ENCODE data around the gene RAB40A.

The RAB40A gene

DNA sequence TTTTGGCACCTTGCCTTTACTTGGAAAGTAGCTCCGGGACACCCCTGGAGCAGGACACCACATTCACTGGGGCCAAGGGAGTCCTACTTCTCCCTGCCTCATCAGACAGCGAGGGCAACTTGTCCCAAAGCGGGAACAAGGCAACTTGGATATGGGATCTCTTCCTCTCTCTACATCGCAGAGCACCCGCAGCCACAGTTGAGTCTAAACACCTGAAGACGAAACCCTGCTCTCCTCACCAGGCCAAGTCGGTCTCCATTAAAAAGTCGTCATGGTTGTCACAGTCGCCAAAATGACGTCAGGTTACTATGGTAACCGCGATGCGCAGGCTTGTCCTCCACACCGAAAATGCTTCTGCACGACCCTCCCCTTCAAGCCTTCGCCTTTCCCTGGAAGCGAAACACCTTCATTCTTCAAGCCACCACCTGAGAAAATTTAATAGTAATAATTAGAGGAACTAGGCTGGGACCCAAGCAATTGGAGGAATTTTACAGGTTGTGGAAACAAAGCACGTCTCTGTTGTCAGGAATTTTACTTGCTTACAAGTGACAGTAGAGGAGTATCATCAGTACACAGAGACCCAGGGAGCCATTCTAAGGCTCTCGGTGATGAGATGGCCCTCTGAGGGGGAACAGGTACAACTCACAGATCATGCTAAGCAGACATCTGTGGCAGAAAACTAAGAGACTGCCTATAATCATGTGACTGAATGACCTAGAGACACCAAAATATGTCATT lies 35.6 kb upstream of the RAB40A start:
- peak; percentile 46 for DNase-seq (ENCODE audit: low read depth)
- peak overlapping the region; percentile 67 for H3K4me3 ChIP-seq (ENCODE audit: low read depth, low read length)
- TF ChIP-seq, protein P1, sequence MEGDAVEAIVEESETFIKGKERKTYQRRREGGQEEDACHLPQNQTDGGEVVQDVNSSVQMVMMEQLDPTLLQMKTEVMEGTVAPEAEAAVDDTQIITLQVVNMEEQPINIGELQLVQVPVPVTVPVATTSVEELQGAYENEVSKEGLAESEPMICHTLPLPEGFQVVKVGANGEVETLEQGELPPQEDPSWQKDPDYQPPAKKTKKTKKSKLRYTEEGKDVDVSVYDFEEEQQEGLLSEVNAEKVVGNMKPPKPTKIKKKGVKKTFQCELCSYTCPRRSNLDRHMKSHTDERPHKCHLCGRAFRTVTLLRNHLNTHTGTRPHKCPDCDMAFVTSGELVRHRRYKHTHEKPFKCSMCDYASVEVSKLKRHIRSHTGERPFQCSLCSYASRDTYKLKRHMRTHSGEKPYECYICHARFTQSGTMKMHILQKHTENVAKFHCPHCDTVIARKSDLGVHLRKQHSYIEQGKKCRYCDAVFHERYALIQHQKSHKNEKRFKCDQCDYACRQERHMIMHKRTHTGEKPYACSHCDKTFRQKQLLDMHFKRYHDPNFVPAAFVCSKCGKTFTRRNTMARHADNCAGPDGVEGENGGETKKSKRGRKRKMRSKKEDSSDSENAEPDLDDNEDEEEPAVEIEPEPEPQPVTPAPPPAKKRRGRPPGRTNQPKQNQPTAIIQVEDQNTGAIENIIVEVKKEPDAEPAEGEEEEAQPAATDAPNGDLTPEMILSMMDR (IDR thresholded peaks at IDR 0.05; ENCODE audit: control insufficient read depth, extremely low read depth, insufficient read depth) = no peak

DNA sequence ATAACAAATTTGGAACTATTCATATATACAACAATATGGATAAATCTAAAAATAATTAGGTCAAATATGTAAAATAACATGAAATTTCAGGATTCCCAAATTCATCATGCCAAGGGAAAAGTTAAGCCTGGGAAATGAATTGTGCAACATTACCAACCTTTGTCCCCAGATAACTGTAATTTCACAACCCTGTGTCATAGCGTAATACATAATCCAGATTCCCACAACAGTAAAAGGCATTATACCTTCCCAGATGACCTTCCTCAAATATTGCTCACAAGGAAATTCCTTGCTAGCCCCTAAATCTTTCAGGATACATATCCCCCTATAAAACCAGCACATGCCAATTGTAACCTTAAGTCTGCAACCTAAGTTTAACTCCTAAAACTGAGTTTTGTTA lies 32.9 kb upstream of the RAB40A start:
- DNase-seq (ENCODE audit: low read depth) = no peak
- no peak overlapping the region for H3K4me3 ChIP-seq (ENCODE audit: low read depth, low read length)
- TF ChIP-seq, protein P1 (IDR thresholded peaks at IDR 0.05; ENCODE audit: control insufficient read depth, extremely low read depth, insufficient read depth) = no peak

DNA sequence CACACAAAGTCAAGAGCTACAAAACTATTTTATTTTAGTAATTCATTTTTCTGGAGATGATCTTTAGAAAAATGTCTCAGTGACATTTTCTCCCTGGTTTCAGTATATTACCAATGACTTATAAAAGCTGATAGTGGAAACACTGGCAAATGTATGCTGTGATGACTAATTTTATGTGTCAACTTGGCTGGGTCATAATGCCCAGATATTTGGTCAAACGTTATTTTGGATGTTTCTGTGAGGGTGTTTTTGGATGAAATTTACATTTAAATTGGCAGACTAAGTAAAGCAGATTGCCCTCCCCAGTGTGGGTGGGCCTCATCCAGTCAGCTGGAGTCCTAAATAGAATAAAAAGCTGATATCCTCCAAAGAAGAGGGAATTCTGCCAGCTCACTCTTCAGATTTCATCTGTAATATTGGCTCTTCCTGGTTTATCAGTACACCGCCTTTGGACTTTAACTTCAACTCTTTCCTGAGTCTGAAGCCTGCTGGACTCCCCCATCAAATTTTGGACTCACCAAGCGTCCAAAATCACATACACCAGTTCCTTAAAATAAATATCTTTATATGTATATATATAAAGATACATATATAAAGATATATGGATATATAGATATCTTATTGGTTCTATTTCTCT lies 31.2 kb upstream of the RAB40A start:
- H3K4me3 ChIP-seq (ENCODE audit: low read depth, low read length) = no peak overlapping the region
- DNase-seq (ENCODE audit: low read depth) = no peak
- TF ChIP-seq, protein P1 (IDR thresholded peaks at IDR 0.05; ENCODE audit: control insufficient read depth, extremely low read depth, insufficient read depth) = no peak

DNA sequence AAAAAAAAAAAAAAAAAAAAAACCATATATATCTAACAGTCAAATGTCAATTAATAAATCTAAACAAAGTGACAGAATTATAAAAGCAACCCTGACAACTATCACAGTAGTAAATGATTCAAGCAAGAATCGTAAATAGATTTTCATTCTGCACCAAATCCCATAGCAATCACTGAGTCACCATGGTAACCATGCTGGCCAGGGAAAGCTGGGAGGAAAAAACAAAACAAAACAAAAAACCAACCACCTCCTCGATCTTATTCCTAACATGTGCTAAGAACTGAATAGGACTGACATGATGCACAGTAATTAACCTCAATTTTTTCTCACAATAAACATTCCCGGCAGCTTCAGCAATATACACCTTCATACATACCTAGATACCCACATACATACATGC lies 30.6 kb upstream of the RAB40A start:
- H3K4me3 ChIP-seq (ENCODE audit: low read depth, low read length) = no peak overlapping the region
- TF ChIP-seq, protein P1 (IDR thresholded peaks at IDR 0.05; ENCODE audit: control insufficient read depth, extremely low read depth, insufficient read depth) = no peak
- no peak for DNase-seq (ENCODE audit: low read depth)

DNA sequence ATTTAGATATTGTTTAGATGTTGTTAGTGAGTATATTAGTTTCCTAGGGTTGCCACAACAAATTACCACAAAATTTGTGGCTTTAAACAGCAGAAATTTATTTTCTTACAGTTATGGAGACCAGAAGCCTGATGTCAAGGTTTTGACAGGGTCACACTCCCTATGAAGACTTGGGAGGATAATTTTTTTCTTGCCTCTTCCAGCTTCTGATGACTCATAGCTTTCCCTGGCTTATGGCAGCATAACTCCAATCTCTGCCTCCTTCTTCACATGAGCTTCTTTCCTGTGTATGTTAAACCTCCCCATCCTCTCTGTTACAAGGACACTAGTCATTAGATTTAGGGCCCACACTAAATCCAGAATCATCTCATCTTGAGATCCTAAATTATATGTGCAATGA lies 20.9 kb upstream of the RAB40A start:
- no peak for DNase-seq (ENCODE audit: low read depth)
- H3K4me3 ChIP-seq (ENCODE audit: low read depth, low read length) = no peak overlapping the region
- TF ChIP-seq, protein P1 (IDR thresholded peaks at IDR 0.05; ENCODE audit: control insufficient read depth, extremely low read depth, insufficient read depth) = no peak

DNA sequence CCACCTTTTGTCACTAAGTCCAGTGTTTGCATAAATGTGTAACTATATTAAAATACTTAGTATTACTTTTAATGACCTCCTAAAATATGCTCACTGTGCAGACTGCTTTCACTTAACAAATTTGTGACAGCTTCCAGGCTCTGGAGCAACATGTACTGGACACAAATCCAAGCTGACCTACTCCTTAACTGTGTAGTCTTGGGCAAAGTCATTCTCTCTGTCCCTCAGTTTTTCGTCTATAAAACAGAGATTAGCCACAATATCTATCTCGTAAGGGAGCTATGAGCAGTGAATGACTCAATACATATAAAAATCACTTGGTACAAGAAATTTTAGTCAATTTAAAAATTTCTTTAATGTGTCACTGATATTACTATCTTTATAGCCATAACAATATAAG lies 20.4 kb upstream of the RAB40A start:
- TF ChIP-seq, protein P1 (IDR thresholded peaks at IDR 0.05; ENCODE audit: control insufficient read depth, extremely low read depth, insufficient read depth) = no peak
- DNase-seq (ENCODE audit: low read depth) = no peak
- H3K4me3 ChIP-seq (ENCODE audit: low read depth, low read length) = no peak overlapping the region
